K562 (cell line): ENCODE results near the gene ZNF780A. TPM values are rescaled to one million over a fixed set of nuclear protein-coding genes. Genes with fewer than 3 reads are reported as not detected.
"Not testable (repeated sequence)": the region's sequence is repeated elsewhere in the genome, so short reads cannot be mapped to it uniquely, and the experiment has no call there.

Source experiments
- ATAC-seq: fragments of 200-7000 bp; cut with Tn5 transposase; 3 replicates; pipeline ENCODE4 v1.9.1; 2020; ENCODE audit warnings: moderate library complexity
- BruUV-seq: library from RNA; stranded (reverse); fragments of 400-500 nt; replicated peaks from 2 replicates; lab custom pipeline; 2021; lab: Mats Ljungman, UMichigan
- CTCF ChIA-PET: fragments of 300-600 bp; formaldehyde crosslinking; extraction: SDS; loops from one replicate; lab custom pipeline; 2021; ENCODE audit warnings: low intra/inter-chr PET ratio; lab: Yijun Ruan, JAX
- POLR2A ChIA-PET: fragments of 300-600, 350-650 bp; sonication (Branson Sonifier 250); formaldehyde crosslinking; extraction: SDS; loops from one replicate; lab custom pipeline; 2021; ENCODE audit warnings: antibody characterized with exemption, inconsistent platforms; lab: Yijun Ruan, JAX
- DNase-seq, 4 experiments: peaks; one replicate each; pipeline versions ENCODE4 v3.0.0 to v3.0.0-alpha.2; 2011 to 2018; ENCODE audit warnings: low spot score in 3 of 4, mixed read lengths in 3 of 4; ENCODE audit errors: extremely low read depth in 1 of 4
- FAIRE-seq: peaks from 2 replicates; lab custom pipeline; 2011; peaks lifted over from hg19 to GRCh38; lab: Jason Lieb, UNC
- H2AFZ ChIP-seq: 2 replicates; pipeline ENCODE4 v1.6.0; 2011; ENCODE audit warnings: low read depth, low read length, control low read depth, inconsistent platforms
- H3K27ac ChIP-seq: fragments of 200-600 bp; 3 replicates; pipeline ENCODE4 v1.8.0; 2011; ENCODE audit warnings: low read depth, mild to moderate bottlenecking, control low read depth, inconsistent platforms, low read length, moderate library complexity, mixed read lengths; ENCODE audit errors: extremely low read depth
- H3K27me3 ChIP-seq, 2 experiments: fragments of 300-600 bp in 1 of 2; 2 replicates in 1 of 2; 3 replicates in 1 of 2; pipeline versions ENCODE4 v1.6.0 to v1.8.0; 2011; ENCODE audit warnings: inconsistent platforms in 2 of 2, low read length in 2 of 2, mild to moderate bottlenecking in 1 of 2, mixed read lengths in 1 of 2, moderate library complexity in 1 of 2; ENCODE audit not compliant: control insufficient read depth in 2 of 2, insufficient read depth in 2 of 2
- H3K36me3 ChIP-seq: fragments of 300-600 bp; 3 replicates; pipeline ENCODE4 v1.8.0; 2011; ENCODE audit warnings: mild to moderate bottlenecking, low read length, inconsistent platforms; ENCODE audit not compliant: control insufficient read depth, insufficient read depth
- H3K4me1 ChIP-seq, 2 experiments: fragments of 200-600 bp in 1 of 2; replicated peaks in 1 of 2; 2 replicates in 1 of 2; 3 replicates in 1 of 2; pipeline versions ENCODE4 v1.5.1 to v1.8.0; 2011; ENCODE audit warnings: inconsistent platforms in 2 of 2, low read length in 2 of 2, mild to moderate bottlenecking in 1 of 2, mixed read lengths in 1 of 2, moderate library complexity in 1 of 2; ENCODE audit not compliant: control insufficient read depth in 2 of 2, insufficient read depth in 2 of 2
- H3K4me2 ChIP-seq: 2 replicates; pipeline ENCODE4 v1.6.1; 2011; ENCODE audit warnings: low read length, control low read depth, inconsistent platforms, mixed read lengths; ENCODE audit not compliant: insufficient read depth
- H3K4me3 ChIP-seq: fragments of 200-600 bp; sonication (generic), shearing (Covaris generic); 2 replicates; pipeline ENCODE4 v1.5.1; 2016; ENCODE audit warnings: control low read depth, inconsistent platforms
- H3K79me2 ChIP-seq: fragments of 200-600 bp; 3 replicates; pipeline ENCODE4 v1.8.0; 2011; ENCODE audit warnings: low read length, inconsistent platforms; ENCODE audit not compliant: control insufficient read depth, insufficient read depth
- H3K9ac ChIP-seq, 2 experiments: 2 replicates each; pipeline versions ENCODE4 v1.6.0 to v1.6.1; 2011; ENCODE audit warnings: low read depth in 2 of 2, low read length in 2 of 2, control low read depth in 1 of 2, inconsistent platforms in 1 of 2, mild to moderate bottlenecking in 1 of 2, mixed read lengths in 1 of 2; ENCODE audit not compliant: insufficient read depth in 1 of 2
- H3K9me1 ChIP-seq: one replicate; pipeline ENCODE4 v1.6.0; 2011; ENCODE audit warnings: inconsistent platforms, mild to moderate bottlenecking, low read length, moderate library complexity; ENCODE audit not compliant: control insufficient read depth, insufficient read depth
- H3K9me3 ChIP-seq: replicated peaks from 2 replicates; pipeline ENCODE4 v1.5.1; 2011; ENCODE audit warnings: low read depth, low read length, inconsistent platforms; ENCODE audit not compliant: control insufficient read depth, insufficient read depth
- H4K20me1 ChIP-seq: replicated peaks from 2 replicates; pipeline ENCODE4 v1.6.1; 2011; ENCODE audit warnings: low read length, inconsistent platforms, mixed read lengths; ENCODE audit not compliant: control insufficient read depth, insufficient read depth
- IRF2 ChIP-seq: sonication (generic); formaldehyde crosslinking; IDR thresholded peaks from 2 replicates; pipeline ENCODE4 v1.8.1; 2022; ENCODE audit warnings: mild to moderate bottlenecking, missing genetic modification reagents
- PURB ChIP-seq: sonication (generic); formaldehyde crosslinking; IDR thresholded peaks from 2 replicates; pipeline ENCODE4 v1.9.0; 2021; ENCODE audit warnings: low read depth, mild to moderate bottlenecking, missing genetic modification reagents
- SIRT6 ChIP-seq: IDR thresholded peaks from one replicate; pipeline ENCODE4 v1.6.1; 2012; ENCODE audit warnings: low read depth, mild to moderate bottlenecking, control low read depth, inconsistent platforms, low read length, moderate library complexity
- SRSF9 ChIP-seq: fragments of 200-400 bp; formaldehyde crosslinking; IDR thresholded peaks from 2 replicates; pipeline ENCODE4 v1.6.1; 2017; ENCODE audit warnings: low read depth, low read length, borderline replicate concordance
- WGBS: fragments of 100-300 bp; shearing (Covaris generic); methylation state at CpG from one replicate; pipeline ENCODE4 v1.1.6; 2016; ENCODE audit warnings: low coverage, mixed read lengths; ENCODE audit not compliant: insufficient coverage; ENCODE audit errors: missing lambda C conversion rate; 5-methylcytosine and 5-hydroxymethylcytosine counted together
- in situ Hi-C: fragments of 300-500 bp; cut with MboI; formaldehyde crosslinking; loops from 4 replicates; pipeline ENCODE4 v1.15.0; 2018; ENCODE audit warnings: inconsistent platforms, mixed read lengths
- intact Hi-C: fragments of 100-400 bp; cut with micrococcal nuclease; formaldehyde crosslinking; loops from 2 replicates; pipeline ENCODE4 v1.14.2; 2022
- polyA plus RNA-seq, 8 experiments: library from polyadenylated mRNA; depleted of rRNA in 4 of 8; stranded (reverse) in 5 of 8; unstranded in 3 of 8; fragments of >200 nt; fragmentation: Nextera tagmentation in 2 of 8; fragmentation: Illumina TruSeq in 1 of 8; extraction: Ambion mirVana in 2 of 8; extraction: Trizol in 1 of 8; gene quantifications; 2 replicates each; pipeline versions ENCODE4 v1.2.1 to v1.2.3, GENCODE V29; 2011 to 2014; ENCODE audit warnings: inconsistent platforms in 1 of 8, missing spikeins in 1 of 8
- total RNA-seq, 7 experiments: library from RNA; depleted of rRNA in 6 of 7; stranded (reverse); fragments of >200 nt in 6 of 7; fragmentation: Illumina TruSeq in 2 of 7; extraction: Trizol in 2 of 7; gene quantifications; 2 replicates each; pipeline versions ENCODE4 v1.2.1 to v1.2.3, GENCODE V29; 2011 to 2021; ENCODE audit warnings: low replicate concordance in 1 of 7

ZNF780A gene
- total and polyA plus RNA-seq, 9 of the 15 experiments (the other 6 are each of a cell fraction or from before 2014, with no cell fraction given) = 11.7 to 36.1 (median 25.8) TPM

- TF ChIP-seq SIRT6 = no peak
- no peak for TF ChIP-seq IRF2
- no peak for TF ChIP-seq SRSF9
- TF ChIP-seq PURB = no peak
- TF ChIP-seq, all 486 proteins: peak for 0
Measured at GRCh38 chr19:40119380-40119779, 28.6 kb upstream of the ZNF780A start.

GRCh38 chr19:40118638-40119037 is 27.9 kb upstream of the ZNF780A start:
- DNase-seq, H3K27me3 ChIP-seq, H3K36me3 ChIP-seq, intact Hi-C loops, FAIRE-seq, H3K9ac ChIP-seq, H3K4me3 ChIP-seq, BruUV-seq, H3K79me2 ChIP-seq, H3K4me2 ChIP-seq, H3K27ac ChIP-seq, H3K9me3 ChIP-seq, in situ Hi-C loops, H2AFZ ChIP-seq, H3K9me1 ChIP-seq, POLR2A ChIA-PET, H4K20me1 ChIP-seq, H3K4me1 ChIP-seq, ATAC-seq, CTCF ChIA-PET: not testable (repeated sequence)
- 20% methylated on average over 4 of the region's 25 CpGs for WGBS

More at GRCh38 chr19:40119380-40119779, 28.6 kb upstream of the ZNF780A start:
- FAIRE-seq (no peak), DNase-seq (no peak), ATAC-seq (no peak)
- no peaks in the 10 kb centered on the region for H3K36me3 ChIP-seq
- H3K9me1 ChIP-seq = no peaks in the 10 kb centered on the region
- no peaks in the 10 kb centered on the region for H3K4me1 ChIP-seq
- BruUV-seq = no TSS peak
- H3K27ac ChIP-seq = no peak overlapping the region
- in situ Hi-C loops (no loop called here), intact Hi-C loops (no loop called here)
- CTCF ChIA-PET = no interaction called here
- H3K9me3 ChIP-seq = no peaks in the 10 kb centered on the region; the same call in 1 of the 2 replicates
- no peak overlapping the region for H3K4me2 ChIP-seq
- no peak overlapping the region for H3K9ac ChIP-seq
- no peaks in the 10 kb centered on the region for H3K79me2 ChIP-seq
- no peaks in the 10 kb centered on the region; a peak in 2 of 5 replicates for H3K27me3 ChIP-seq
- 0% methylated on average over 4 of the region's 4 CpGs for WGBS
- no peaks in the 10 kb centered on the region for H4K20me1 ChIP-seq
- H2AFZ ChIP-seq = no peak overlapping the region
- POLR2A ChIA-PET = no interaction called here
- no peak overlapping the region for H3K4me3 ChIP-seq
